Stimulated activated CD8-positive, alpha-beta memory T cell treated with anti-CD3 and anti-CD28 coated beads, Interleukin-12 subunit alpha, Interleukin-12 subunit beta, amount 100 ng/mL, for 4 hours (primary cell): ENCODE data around the gene KCNIP4.
"Not testable (repeated sequence)": the region's sequence is repeated elsewhere in the genome, so short reads cannot be mapped to it uniquely, and the experiment has no call there.

ENCODE experiments used
- DNase-seq: peaks from one replicate; pipeline ENCODE4 v3.0.0-alpha.2; 2020; ENCODE audit warnings: low read depth

The KCNIP4 gene

DNA sequence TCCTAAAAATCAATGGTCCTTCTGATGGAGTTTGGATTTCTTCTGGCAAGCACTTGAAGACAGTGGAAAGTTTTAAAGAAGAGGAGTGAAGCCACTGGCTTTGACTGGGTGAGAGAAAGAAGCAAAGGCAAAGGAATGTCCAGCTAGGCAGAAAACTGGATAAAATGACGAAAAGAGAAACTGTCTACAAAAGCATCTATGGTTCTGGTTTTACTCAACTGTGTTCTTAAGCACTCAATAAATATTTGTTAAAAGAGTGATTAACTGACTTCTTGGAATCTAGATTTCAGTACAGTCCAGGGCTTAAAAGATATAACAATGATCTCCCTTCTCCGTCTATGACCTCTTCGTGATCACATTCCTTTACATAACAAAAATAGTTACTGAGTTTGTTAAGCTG lies 1195.9 kb downstream of the KCNIP4 start:
- no peak for DNase-seq

DNA sequence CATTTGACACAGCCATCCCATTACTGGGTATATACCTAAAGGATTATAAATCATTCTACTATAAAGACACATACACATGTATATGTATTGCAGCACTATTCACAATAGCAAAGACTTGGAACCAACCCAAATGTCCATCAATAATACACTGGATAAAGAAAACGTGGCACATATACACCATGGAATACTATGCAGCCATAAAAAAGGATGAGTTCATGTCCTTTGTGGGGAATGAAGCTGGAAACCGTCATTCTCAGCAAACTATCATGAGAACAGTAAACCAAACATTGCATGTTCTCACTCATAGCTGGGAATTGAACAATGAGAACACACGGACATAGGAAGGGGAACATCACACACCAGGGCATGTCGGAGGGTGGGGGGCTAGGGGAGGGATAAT lies 1202.6 kb downstream of the KCNIP4 start:
- DNase-seq = not testable (repeated sequence)

DNA sequence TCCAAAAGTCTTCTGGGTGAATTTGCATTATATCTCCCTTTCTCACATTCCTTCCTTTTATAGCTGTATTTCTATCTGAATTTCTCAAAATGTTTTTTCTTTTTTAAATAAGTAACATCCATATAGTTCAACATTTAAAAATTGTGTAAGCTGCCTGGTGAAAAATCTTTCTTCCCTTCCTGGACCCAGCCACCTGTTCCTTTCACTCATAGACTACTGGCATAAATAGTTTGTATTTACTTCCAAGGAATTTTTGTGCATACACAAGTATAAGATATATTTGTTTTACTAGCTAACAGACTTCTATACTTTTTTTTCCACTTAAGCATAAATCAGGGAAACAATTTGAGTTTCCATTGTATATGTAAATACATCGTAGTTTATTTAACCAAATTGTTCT lies 1212.6 kb downstream of the KCNIP4 start:
- DNase-seq = no peak

DNA sequence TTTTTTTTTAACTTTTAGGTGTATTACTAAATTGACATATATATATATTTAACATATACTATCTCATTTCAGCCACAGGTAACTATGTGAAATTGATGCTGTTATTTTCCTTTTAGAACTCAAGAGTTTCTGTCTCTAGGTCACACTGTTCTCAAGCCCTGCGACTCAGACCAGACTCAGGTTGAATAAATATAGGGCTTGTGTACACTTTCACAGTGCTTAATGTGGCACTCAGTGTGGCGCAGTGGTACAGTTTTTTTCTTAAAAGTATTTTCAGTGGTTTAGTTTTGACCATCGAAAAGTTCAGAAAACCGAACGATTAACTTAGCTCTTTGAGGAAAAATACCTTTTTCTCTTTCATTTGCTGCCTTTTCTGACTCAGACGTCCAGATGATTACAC lies 1223.7 kb downstream of the KCNIP4 start:
- no peak for DNase-seq

DNA sequence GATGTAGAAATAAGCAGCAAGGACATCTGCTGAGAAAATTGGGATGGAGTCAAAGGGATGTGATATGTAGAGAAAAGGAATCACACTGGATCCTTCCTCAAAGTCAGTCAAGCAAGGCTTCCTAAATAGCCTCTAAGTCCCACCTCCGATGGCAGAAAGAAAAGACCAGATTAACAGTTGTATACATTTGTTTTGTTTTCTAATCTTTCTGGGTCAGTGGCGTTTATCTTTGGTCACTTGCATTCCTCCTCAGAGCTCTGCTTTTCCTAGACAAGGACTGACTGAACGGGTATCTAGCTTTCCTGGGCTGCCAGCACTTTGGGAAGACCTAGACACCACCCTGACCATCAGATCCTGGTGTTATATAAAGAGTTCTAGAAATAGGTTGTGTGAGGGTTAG lies 1225.1 kb downstream of the KCNIP4 start:
- no peak for DNase-seq

DNA sequence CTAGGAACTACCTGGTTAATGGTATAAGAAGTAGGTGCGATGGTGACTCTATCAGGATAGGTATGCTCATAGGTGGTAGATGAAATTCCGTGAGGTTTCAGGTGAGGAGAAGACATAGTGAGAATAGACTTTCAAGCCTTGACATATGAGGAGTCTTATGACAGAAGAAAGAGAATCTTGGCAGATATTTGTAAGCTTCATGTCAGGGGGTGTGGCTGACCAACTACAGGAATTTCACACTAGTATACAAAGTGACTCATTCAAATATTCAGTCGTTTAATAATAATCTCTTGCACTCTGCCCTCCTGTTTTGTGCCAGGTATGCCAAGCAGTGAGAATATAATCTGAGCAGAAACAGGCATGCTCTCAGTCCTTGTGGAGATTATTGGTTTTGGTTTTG lies 1225.6 kb downstream of the KCNIP4 start:
- DNase-seq = no peak

DNA sequence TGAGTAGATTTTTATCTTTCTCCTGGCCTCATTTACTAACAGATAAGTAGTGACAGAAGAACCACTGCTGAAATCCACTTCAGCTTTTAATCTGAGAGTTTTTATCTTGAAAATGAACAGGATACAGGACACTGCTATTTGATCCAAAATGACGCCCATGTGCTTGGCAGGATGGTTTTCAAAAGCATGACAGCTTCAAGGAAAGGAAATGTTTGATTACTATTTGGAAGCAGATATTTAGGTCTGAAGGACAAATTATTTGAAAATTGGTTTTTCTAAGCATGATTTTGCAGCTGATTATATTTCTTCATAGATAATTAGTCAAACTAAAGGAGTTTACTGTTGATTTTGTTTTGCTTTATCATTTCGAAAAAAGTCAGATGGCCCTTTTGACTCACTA lies 1237.2 kb downstream of the KCNIP4 start:
- no peak for DNase-seq

DNA sequence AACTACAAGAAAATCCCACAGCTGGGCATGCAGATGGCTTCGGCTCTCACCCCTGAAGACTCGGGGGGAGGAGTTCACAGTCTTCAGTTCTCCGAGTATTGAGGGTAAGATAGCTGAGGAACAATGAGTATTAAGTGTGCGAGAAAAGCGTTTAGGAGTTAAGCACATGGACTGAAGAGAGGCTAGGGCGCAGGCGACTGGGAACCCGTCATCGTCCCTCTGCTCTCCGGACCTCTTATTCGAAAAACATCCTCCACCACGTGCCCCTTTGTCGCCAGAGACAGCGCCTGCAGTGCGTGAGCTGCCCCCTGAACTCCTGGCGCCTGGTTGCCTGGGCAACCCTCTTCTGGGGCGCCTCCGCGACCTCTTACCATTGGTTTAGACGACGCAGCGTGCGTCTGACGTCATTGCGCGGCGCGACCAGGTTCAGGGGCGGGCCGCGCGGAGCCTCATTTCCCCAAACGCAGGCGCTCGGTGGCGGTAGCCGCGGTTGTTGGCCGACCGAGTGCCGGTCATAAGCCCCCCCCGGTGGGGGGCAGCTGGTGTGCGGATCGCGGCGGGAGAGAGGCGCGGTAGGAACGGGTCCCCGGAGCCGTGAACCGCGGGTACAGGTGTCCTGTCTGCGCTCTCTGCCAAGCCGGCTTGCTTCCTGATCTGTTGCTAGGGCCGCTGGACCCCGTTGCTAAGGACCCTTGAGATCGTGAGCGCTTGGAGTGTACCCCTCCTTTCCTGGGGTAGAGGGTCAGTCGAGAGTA lies 1248.4 kb downstream of the KCNIP4 start, which contains the start of gene PACRGL:
TSS of gene PACRGL (plus strand) at position 452 of the 755 bp plus-strand sequence. CDS start 4,024 bp downstream, outside the sequence.
- peak; percentile 85 for DNase-seq

DNA sequence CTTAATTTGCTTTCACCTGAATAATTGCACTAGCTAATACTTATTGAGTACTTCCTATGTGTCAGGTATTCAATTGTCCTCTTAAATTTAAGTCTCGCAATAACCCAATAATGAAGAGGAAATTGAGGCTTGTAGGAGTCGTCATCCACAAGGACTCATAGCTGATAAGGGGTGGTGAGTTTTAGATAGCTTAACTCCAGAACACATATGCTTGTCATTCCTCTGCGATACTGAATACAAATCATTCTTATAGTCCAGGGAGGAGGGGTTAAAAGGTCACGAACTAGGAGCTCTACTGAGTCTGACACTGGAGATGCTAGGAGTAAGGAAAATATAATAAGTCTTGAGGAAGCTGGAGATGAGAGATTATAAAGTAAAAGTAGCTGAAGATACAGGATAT lies 1249.8 kb downstream of the KCNIP4 start:
- no peak for DNase-seq

DNA sequence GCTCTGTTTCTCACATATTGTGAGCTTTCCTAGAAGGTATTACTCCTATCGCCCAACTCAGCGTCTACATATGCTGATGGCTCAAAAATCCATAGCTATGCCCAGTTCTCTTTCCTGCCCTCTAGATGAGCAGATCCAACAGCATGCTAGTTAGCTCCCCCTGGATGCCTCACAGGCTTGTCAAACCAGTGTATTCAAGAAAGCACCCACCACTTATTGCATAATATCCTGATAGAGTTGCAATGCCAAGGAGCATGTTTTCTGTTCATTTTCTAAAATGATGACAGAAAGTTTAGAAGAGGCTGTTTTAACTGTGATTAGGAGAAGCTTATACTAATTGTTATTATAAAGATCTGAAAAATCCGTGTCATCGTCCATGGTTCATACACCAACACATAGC lies 1250.2 kb downstream of the KCNIP4 start:
- no peak for DNase-seq

DNA sequence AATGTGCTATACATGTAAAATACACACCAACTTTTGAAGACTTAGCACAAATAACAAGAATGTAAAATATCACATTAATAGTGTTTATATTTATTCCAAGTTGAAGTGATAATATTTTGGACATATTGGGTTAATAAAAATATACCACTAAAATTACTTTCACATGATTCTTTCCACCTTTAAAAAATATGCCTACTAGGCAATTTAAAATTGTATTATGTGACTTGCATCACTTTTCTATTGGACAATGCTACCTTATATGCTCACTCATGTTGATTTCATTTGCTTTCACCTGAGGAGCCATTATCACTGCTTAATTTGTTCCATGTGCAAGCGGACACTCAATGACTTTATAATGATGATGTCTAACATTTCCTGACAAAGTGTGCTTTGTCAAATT lies 1251.8 kb downstream of the KCNIP4 start:
- DNase-seq = no peak

DNA sequence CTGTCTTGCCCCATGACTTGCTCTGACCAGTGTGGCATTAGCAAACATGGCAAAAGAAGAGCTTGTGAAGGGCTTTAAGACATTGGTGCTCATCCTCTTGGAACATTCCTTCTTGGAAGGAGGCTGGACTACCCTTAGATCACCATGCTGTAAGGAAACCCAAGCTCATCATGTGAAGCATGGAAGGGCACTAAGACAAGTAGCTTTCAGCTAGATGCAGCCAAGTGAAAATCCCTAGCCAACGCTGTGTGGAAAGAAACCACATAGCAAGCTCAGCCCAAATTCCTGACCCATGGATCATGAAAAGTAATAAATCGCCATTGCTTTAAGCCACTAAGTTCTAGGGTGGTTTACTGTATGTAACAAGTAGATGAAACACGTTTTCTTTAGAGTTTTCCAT lies 1260.7 kb downstream of the KCNIP4 start:
- no peak for DNase-seq

DNA sequence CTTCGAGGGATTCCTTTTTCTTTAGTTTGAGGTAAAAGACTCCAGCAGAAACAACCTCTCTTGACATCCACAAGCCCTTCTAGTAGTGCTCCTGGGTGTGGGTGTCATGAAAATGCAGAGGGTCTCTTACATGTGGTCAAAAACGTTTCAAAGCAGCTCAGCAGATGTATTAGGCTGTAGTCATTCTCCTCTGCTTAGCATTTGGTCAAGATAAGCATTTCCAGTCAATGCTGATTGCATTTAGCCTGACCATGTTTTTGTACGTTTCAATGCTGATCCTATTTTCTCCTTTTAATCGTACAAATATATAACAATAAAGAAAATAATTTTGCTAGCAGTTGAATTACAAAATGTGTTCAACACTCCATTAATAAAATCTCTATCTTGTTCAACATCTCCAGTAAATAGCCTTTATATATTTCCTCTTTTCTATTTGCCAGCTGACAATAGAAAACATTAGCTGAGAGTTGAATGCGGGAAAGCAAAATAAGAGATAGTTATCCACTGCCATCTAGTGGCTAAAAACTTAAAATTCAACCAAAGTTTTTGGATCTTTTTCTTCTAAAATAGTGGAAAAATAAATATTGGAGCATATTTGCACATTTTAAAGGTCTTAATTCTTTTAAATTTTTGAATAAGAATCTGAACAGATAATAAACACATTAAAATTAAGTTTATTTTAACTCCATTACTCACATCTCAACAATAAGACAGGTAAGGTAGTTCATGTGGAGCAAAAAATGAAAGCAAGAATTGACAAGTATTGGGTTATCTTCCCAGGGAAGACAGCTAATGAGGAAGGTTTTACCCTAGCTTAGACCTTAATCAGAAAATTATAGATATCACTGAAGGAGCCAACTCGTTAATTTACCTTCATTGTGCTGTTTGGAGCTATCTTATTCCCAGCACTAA lies 1263.5 kb downstream of the KCNIP4 start:
- no peak for DNase-seq

DNA sequence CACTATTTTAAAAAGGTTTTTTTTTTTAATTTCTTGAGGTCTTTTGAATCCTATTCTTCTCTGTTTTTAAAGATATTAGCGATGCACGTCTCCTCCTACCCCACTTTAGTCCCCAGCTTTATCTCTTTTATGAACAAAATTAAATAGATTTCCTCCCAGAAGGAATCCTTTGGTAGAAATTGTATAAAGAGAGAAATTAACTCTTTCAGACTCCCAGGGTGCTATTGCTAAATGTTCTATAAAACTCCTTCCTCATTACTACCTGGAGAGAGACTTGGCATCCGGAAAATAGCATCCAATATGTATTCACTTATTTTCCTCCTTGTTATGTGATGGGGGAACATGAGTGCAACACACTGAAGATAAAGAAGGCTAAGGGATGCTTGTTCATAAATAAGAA lies 1264.8 kb downstream of the KCNIP4 start:
- DNase-seq = no peak

DNA sequence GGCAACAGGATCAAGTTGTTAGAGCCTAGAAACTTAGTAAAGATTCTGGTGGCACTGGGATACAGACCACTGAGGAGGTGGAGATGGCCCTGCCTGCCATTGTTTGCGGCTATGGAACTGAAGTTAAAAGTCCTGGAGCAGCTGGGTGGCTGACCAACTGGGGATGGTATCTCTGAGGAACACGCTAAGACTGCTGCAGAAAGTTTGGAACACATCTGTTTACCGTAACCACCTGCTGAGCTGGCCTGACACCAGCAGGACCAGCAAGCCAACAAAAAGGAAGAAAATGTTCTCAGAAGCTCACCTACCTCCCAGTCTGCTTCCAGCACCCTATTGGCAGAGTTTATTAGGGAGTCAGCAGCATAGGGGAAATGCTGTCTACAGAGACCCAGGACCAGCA lies 1265.7 kb downstream of the KCNIP4 start:
- no peak for DNase-seq

DNA sequence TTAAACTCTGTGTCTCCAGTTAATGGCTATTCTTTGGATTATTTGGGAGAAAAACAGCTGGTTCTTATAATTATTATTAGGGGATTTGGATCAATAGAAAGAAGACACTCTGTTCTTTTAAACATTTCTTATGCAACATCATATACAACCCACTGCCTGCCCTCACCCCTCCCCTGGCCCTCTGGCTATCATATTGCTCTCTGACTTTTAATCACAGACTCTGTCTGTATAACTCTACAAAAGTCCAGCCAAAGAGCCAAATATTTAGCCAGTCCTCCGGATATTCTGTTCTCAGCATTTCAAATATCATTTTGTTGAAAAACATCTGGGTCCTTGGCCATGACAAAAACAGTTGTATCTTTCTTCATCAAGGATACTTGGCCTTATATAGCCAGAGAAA lies 1267.3 kb downstream of the KCNIP4 start:
- no peak for DNase-seq

DNA sequence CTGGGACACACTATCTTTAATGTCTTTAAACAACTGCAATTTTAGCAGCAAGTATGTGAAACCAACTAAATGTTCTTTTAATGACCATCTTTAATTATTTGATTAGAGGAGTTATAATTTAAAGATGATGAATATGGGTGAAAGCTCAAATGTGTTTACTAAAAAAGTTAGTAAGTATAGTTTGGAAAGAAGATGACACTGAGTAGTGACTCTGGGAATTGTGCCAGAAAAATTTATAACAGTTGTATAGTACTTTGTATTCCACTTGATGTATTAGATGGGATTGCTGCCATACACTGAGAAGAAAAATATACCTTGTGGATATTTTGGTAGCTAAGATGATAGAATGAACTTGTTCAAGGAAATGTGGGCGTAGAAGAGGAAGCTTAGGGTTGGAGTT lies 1267.8 kb downstream of the KCNIP4 start:
- DNase-seq = no peak

DNA sequence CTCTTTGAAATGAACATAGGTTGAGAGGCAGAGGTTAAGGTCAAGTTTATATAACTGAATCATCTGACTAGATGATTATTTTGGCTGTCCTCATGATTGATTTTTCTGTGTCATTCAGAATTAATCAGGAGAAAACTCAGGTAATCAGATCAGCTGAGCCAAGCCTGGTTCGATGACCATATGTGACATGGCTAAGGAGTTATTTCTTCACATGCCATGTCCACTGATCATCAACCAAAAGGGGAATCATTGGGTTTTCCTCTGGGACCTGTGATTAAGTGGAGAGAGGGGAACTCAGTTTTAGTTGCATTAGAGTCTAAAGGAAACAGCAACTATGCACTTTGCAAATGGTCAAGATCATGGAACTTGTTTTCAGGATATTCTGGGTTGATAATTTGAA lies 1268.6 kb downstream of the KCNIP4 start:
- DNase-seq = no peak
